ENCODE measurements around the gene APBA1.

Gene APBA1

GRCh38 chr9:69645488-69645887, 26.7 kb downstream of the APBA1 start:
- no peak overlapping the region for H3K4me3 ChIP-seq (ENCODE audit: low read length)
- DNase-seq (ENCODE audit: low read depth): no peak
- TF ChIP-seq, protein P1, sequence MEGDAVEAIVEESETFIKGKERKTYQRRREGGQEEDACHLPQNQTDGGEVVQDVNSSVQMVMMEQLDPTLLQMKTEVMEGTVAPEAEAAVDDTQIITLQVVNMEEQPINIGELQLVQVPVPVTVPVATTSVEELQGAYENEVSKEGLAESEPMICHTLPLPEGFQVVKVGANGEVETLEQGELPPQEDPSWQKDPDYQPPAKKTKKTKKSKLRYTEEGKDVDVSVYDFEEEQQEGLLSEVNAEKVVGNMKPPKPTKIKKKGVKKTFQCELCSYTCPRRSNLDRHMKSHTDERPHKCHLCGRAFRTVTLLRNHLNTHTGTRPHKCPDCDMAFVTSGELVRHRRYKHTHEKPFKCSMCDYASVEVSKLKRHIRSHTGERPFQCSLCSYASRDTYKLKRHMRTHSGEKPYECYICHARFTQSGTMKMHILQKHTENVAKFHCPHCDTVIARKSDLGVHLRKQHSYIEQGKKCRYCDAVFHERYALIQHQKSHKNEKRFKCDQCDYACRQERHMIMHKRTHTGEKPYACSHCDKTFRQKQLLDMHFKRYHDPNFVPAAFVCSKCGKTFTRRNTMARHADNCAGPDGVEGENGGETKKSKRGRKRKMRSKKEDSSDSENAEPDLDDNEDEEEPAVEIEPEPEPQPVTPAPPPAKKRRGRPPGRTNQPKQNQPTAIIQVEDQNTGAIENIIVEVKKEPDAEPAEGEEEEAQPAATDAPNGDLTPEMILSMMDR (conservative IDR thresholded peaks at IDR 0.05; ENCODE audit: low read length): no peak

- TF ChIP-seq, protein P1 (conservative IDR thresholded peaks at IDR 0.05; ENCODE audit: low read length): no peak
- no peak for DNase-seq (ENCODE audit: low read depth)
- no peak overlapping the region for H3K4me3 ChIP-seq (ENCODE audit: low read length)
Measured at GRCh38 chr9:69643098-69643497, 29.1 kb downstream of the APBA1 start.

- TF ChIP-seq, protein P1 (conservative IDR thresholded peaks at IDR 0.05; ENCODE audit: low read length): no peak
- no peak overlapping the region for H3K4me3 ChIP-seq (ENCODE audit: low read length)
- peak; percentile 69 for DNase-seq (ENCODE audit: low read depth)
Measured at GRCh38 chr9:69637817-69638200, 34.4 kb downstream of the APBA1 start.

GRCh38 chr9:69637193-69637816, 34.9 kb downstream of the APBA1 start:
- no peak for DNase-seq (ENCODE audit: low read depth)
- TF ChIP-seq, protein P1 (conservative IDR thresholded peaks at IDR 0.05; ENCODE audit: low read length): no peak
- H3K4me3 ChIP-seq (ENCODE audit: low read length): no peak overlapping the region

DNA sequence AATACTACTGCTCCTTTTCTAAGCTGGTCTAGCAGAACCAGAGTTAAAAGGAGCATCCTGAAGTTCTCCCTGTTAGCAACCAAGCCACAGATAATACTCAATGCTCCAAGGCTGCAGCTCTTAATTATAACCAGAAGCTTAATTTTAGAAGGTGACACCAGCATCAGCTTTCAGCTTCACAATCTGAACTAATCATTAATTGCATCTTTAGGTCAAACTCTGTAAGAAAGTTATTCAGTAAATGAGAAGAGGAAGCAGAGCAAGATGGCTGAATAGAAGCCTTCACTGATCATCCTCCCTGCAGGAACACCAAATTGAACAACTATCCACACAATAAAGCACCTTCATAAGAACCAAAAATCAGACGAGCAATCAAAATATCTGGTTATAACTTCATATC, 38.5 kb downstream of the APBA1 start:
- no peak overlapping the region for H3K4me3 ChIP-seq (ENCODE audit: low read length)
- no peak for DNase-seq (ENCODE audit: low read depth)
- TF ChIP-seq, protein P1 (conservative IDR thresholded peaks at IDR 0.05; ENCODE audit: low read length): no peak

DNA sequence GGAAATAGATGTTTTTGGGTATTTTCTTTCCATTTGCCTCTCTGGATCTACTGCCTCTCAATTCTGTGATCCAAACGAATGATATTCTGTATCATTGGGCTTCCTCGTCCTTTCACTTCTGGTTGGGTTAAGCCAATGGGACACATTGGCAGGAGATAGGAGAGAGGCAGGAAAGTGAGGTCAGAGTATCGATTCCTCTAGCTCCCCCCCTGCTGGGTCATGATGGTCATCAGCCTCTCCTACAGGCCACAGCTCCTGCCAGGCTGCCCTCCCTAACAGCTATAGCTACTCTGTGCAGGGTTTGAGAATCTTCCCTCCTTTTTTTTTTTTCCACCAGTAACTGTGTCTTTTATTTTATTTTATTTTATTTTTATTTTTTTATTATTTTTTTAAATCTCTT, 39.4 kb downstream of the APBA1 start:
- H3K4me3 ChIP-seq (ENCODE audit: low read length): no peak overlapping the region
- TF ChIP-seq, protein P1 (conservative IDR thresholded peaks at IDR 0.05; ENCODE audit: low read length): no peak
- no peak for DNase-seq (ENCODE audit: low read depth)

GRCh38 chr9:69627281-69627680, 44.9 kb downstream of the APBA1 start:
- TF ChIP-seq, protein P1 (conservative IDR thresholded peaks at IDR 0.05; ENCODE audit: low read length): no peak
- DNase-seq (ENCODE audit: low read depth): peak; percentile 15
- H3K4me3 ChIP-seq (ENCODE audit: low read length): no peak overlapping the region

Measured in AG10803 (cell line).